Measurements from ENCODE around the gene MCEMP1. TPM values are rescaled to one million over a fixed set of nuclear protein-coding genes. Genes with fewer than 3 reads are reported as not detected.

Gene MCEMP1
- total and polyA plus RNA-seq, 2 of the 13 experiments (the other 11 are each of a cell fraction or from before 2014, with no cell fraction given): not detected

DNA sequence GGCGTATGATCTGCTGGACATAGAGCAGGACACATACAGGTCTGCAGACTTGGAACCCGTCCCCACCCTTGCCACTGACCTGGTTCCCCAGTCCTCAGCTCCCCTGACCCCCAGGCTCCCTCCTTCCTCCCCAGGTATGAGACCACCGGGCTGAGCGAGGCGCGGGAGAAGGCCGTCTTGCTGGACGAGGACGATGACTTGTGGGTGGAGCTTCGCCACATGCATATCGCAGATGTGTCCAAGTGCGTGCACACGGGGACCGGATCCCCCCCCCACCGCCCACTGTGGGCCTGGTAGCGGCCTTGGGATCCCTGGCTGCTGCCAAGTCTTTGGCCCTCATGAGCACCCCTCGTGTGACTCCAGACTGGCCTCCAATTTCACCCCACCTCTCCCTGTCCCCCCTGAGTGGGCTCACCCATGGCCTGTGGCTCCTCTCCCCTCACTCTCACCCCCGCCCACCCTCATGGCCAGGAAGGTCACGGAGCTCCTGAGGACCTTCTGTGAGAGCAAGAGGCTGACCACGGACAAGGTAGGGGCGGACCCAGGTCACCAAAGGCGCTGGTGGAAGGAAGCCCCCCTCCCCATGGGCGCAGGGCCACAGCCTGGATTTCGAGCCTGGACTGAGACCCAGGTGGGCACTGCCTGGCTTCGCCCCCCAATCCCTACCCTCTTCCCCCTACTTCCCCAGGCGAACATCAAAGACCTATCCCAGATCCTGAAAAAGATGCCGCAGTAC lies 34.4 kb upstream of the MCEMP1 start:
- Histone ChIP-seq H3K27me3 (ENCODE audit: control insufficient read depth in 1 of 2, insufficient read depth in 2 of 2, low read length in 2 of 2) (no peaks in the 10 kb centered on the region; a peak in 1 of 5 replicates), H3K4me2 (ENCODE audit: low read depth, low read length) (no peak overlapping the region), H3K9ac (ENCODE audit: insufficient read depth, low read depth, low read length) (no peak overlapping the region), H3K27ac (ENCODE audit: extremely low read length, insufficient read depth, low read length) (no peak overlapping the region), H3K4me1 (ENCODE audit: insufficient read depth, low read length) (peaks cover 8% of the 10 kb centered on the region), H4K20me1 (ENCODE audit: insufficient read depth, low read length) (no peaks in the 10 kb centered on the region; the same call in 1 of the 2 replicates), H2AFZ (ENCODE audit: low read length) (no peak overlapping the region), H3K4me3 (replicated peaks in 1 of 3; ENCODE audit: insufficient read depth in 1 of 3, low read depth in 2 of 3, low read length in 3 of 3) (no peak overlapping the region), H3K9me3 (ENCODE audit: low read length) (no peaks in the 10 kb centered on the region), H3K36me3 (replicated peaks in 1 of 2; ENCODE audit: control insufficient read depth in 1 of 2, insufficient read depth in 2 of 2, low read length in 2 of 2) (no peaks in the 10 kb centered on the region; a peak in 1 of 5 replicates), H3K79me2 (ENCODE audit: insufficient read depth, low read length) (peaks cover 5% of the 10 kb centered on the region)
- TF ChIP-seq AGO2 (optimal IDR thresholded peaks at IDR 0.05; ENCODE audit: low read depth, low read length) (peak; percentile 66), ZNF382 (CRISPR knock-in tag; IDR thresholded peaks at IDR 0.05; ENCODE audit: borderline replicate concordance) (no peak)
- ATAC-seq (no peak), DNase-seq (ENCODE audit: low spot score) (no peak), FAIRE-seq (no peak)
- in situ Hi-C loops (cut with HindIII; ENCODE audit: extremely low pct_ligation_motif_present, low pct_unique_long_range_greater_than_20kb) (no loop called here), intact Hi-C loops (cut with micrococcal nuclease; ENCODE audit: unreplicated experiment) (no loop called here)
- BruUV-seq (replicated peaks): no TSS peak
- 97% methylated on average over 22 of the region's 27 CpGs for WGBS (ENCODE audit: low lambda C conversion rate)
- ChIA-PET CTCF (ENCODE audit: low intra/inter-chr PET ratio, low total read pairs) (no interaction called here), POLR2A (no interaction called here)

DNA sequence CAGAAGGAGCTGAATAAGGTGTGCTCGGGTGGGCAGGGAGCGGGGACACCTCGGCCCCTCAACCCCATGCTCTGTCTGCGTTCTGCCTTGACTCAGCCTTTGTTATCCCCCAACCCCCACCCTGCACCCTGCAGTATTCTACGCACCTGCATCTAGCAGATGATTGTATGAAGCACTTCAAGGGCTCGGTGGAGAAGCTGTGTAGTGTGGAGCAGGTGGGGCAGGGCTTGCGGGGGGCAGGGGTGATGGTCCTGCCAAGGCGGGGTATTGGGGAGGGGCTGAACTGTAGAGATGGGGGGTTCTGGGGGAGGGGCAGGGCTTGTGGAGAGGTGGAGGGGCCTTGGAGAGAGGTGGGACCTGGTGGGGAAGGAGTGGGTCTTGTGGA lies 33.9 kb upstream of the MCEMP1 start:
- POLR2A ChIA-PET: no interaction called here
- Histone ChIP-seq H2AFZ (ENCODE audit: low read length) (no peak overlapping the region), H3K4me3 (replicated peaks in 1 of 3; ENCODE audit: insufficient read depth in 1 of 3, low read depth in 2 of 3, low read length in 3 of 3) (no peak overlapping the region), H3K9ac (ENCODE audit: insufficient read depth, low read depth, low read length) (no peak overlapping the region), H4K20me1 (ENCODE audit: insufficient read depth, low read length) (no peaks in the 10 kb centered on the region; the same call in 1 of the 2 replicates), H3K36me3 (replicated peaks in 1 of 2; ENCODE audit: control insufficient read depth in 1 of 2, insufficient read depth in 2 of 2, low read length in 2 of 2) (no peaks in the 10 kb centered on the region; a peak in 1 of 5 replicates), H3K27me3 (ENCODE audit: control insufficient read depth in 1 of 2, insufficient read depth in 2 of 2, low read length in 2 of 2) (no peaks in the 10 kb centered on the region), H3K27ac (ENCODE audit: extremely low read length, insufficient read depth, low read length) (no peak overlapping the region), H3K4me1 (ENCODE audit: insufficient read depth, low read length) (peaks cover 3% of the 10 kb centered on the region), H3K79me2 (ENCODE audit: insufficient read depth, low read length) (no peaks in the 10 kb centered on the region), H3K4me2 (ENCODE audit: low read depth, low read length) (no peak overlapping the region), H3K9me3 (ENCODE audit: low read length) (no peaks in the 10 kb centered on the region)
- CTCF ChIA-PET (ENCODE audit: low intra/inter-chr PET ratio, low total read pairs): no interaction called here
- TF ChIP-seq RARG (CRISPR knock-in tag; IDR thresholded peaks at IDR 0.05; ENCODE audit: low read depth): no peak
- ATAC-seq (no peak), DNase-seq (ENCODE audit: low spot score) (no peak), FAIRE-seq (no peak)
- BruUV-seq (replicated peaks): no TSS peak
- WGBS (ENCODE audit: low lambda C conversion rate): over 99% methylated on average over 8 of the region's 8 CpGs
- intact Hi-C loops (cut with micrococcal nuclease; ENCODE audit: unreplicated experiment): no loop called here
- in situ Hi-C loops (cut with HindIII; ENCODE audit: extremely low pct_ligation_motif_present, low pct_unique_long_range_greater_than_20kb): no loop called here

Measured in HepG2 (cell line).